HG02870 (cell line): ENCODE results near the gene GGT6.
"Not testable (repeated sequence)": the region's sequence is repeated elsewhere in the genome, so short reads cannot be mapped to it uniquely, and the experiment has no call there.

Experiments
- ATAC-seq: cut with Tn5 transposase; IDR thresholded peaks from one replicate; pipeline ENCODE4 v1.9.1; 2021; ENCODE audit warnings: mild to moderate bottlenecking, moderate library complexity; ENCODE audit not compliant: unreplicated experiment

The GGT6 gene

GRCh38 chr17:4560421-4560820, at the start of gene GGT6:
TSS of gene GGT6 (minus strand) at chr17:4560577. CDS start at chr17:4560521, 56 bp downstream.
- no peak for ATAC-seq

- no peak for ATAC-seq
Observed at GRCh38 chr17:4610162-4610561, 49.8 kb upstream of the GGT6 start.

GRCh38 chr17:4609761-4610160, 49.4 kb upstream of the GGT6 start:
- no peak for ATAC-seq

GRCh38 chr17:4607773-4608187, 47.4 kb upstream of the GGT6 start:
- no peak for ATAC-seq

- ATAC-seq, result no peak
Observed at GRCh38 chr17:4607261-4607741, 46.9 kb upstream of the GGT6 start.

GRCh38 chr17:4605826-4606225, 45.4 kb upstream of the GGT6 start:
- ATAC-seq, result no peak

GRCh38 chr17:4604736-4605135, 44.4 kb upstream of the GGT6 start:
- not testable (repeated sequence) for ATAC-seq

- ATAC-seq, result no peak
Observed at GRCh38 chr17:4604111-4604644, 43.8 kb upstream of the GGT6 start.

GRCh38 chr17:4602041-4602440, 41.7 kb upstream of the GGT6 start:
- ATAC-seq, result no peak

GRCh38 chr17:4601326-4601725, 40.9 kb upstream of the GGT6 start:
- no peak for ATAC-seq

- ATAC-seq, result no peak
Observed at GRCh38 chr17:4600563-4600962, 40.2 kb upstream of the GGT6 start.

- no peak for ATAC-seq
Observed at GRCh38 chr17:4599505-4600281, 39.3 kb upstream of the GGT6 start.

GRCh38 chr17:4598776-4599504, 38.6 kb upstream of the GGT6 start:
- ATAC-seq, result no peak

- ATAC-seq, result no peak
Observed at GRCh38 chr17:4597975-4598374, 37.6 kb upstream of the GGT6 start.

GRCh38 chr17:4596636-4597380, 36.4 kb upstream of the GGT6 start:
- ATAC-seq, result no peak

GRCh38 chr17:4595685-4596342, 35.4 kb upstream of the GGT6 start:
- not testable (repeated sequence) for ATAC-seq

GRCh38 chr17:4594931-4595684, 34.7 kb upstream of the GGT6 start:
- no peak for ATAC-seq

GRCh38 chr17:4594406-4594805, 34.0 kb upstream of the GGT6 start:
- no peak for ATAC-seq

- ATAC-seq, result no peak
Observed at GRCh38 chr17:4593021-4593421, 32.6 kb upstream of the GGT6 start.
